Retinal pigment epithelial cell (primary cell): ENCODE results near the gene C1orf87.

Source experiments
- DNase-seq: peaks from one replicate; pipeline ENCODE4 v3.0.0-alpha.2; 2010; ENCODE audit warnings: low read depth
- H3K4me3 ChIP-seq: 2 replicates; pipeline ENCODE4 v1.5.1; 2011; ENCODE audit warnings: mild to moderate bottlenecking, low read length, control low read depth, moderate library complexity
- CTCF ChIP-seq: conservative IDR thresholded peaks from 2 replicates; pipeline ENCODE4 v1.5.1; 2011; ENCODE audit warnings: low read depth, low read length, control low read depth, inconsistent platforms

The C1orf87 gene

DNA sequence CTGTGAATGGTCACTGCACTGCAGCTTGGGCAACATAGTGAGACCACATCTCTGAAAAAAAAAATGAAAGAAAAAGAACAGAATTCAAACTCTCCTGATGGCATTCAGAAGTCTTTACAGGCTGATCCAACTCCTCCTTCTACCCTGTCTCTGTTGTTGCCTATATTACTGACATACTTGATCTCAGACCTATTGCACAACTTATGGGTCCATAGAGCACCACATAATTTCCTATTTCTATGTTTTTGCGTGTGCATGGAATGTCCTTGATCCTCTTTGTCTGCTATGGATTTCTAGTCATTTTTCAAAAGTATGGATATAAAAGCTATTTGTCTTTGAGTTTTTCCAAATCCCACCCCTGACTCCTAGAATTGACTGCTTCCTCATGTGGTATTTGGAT lies 124.6 kb downstream of the C1orf87 start:
- H3K4me3 ChIP-seq: no peak overlapping the region

GRCh38 chr1:59947047-59947938 lies 126.3 kb downstream of the C1orf87 start:
- TF ChIP-seq CTCF: peak; percentile 95
- DNase-seq: no peak
- H3K4me3 ChIP-seq: no peak overlapping the region

More for the DNA sequence above, 124.6 kb downstream of the C1orf87 start:
- no peak for TF ChIP-seq CTCF
- no peak for DNase-seq

DNA sequence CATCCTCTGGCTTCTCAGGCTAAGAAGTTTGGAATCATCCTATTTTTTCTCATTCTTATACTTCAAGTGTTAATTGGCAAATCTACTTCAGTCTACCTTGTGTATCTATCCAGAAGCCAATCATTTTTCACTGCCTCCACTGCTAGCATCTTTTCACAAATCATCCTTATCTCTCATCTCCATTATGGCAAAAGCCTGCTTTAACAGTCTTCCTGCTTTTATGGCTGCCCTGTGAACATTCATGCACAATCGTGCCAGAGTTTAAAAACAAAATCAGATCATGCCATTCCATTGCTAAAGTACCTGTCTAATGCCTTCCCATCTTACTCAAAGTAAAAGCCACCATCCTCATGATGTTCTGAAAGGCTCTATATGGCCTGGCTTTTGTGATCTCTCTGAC lies 127.8 kb downstream of the C1orf87 start:
- H3K4me3 ChIP-seq: no peak overlapping the region
- no peak for TF ChIP-seq CTCF

More for the DNA sequence above, 127.8 kb downstream of the C1orf87 start:
- DNase-seq: no peak
